Measurements from ENCODE around the gene SMAD6.

- no peak for TF ChIP-seq POLR2AphosphoS5 (IDR thresholded peaks at IDR 0.05; ENCODE audit: low read depth, low read length)
- no peak for TF ChIP-seq REST (IDR thresholded peaks at IDR 0.05; ENCODE audit: insufficient read depth in 1 of 2, low read depth in 2 of 2, low read length in 2 of 2)
- TF ChIP-seq TAF1 (IDR thresholded peaks at IDR 0.05; ENCODE audit: borderline replicate concordance, insufficient read depth, low read length), result no peak
- no peak for TF ChIP-seq SIN3A (IDR thresholded peaks at IDR 0.05; ENCODE audit: borderline replicate concordance, insufficient read depth, low read length)
- no peak for TF ChIP-seq FOXP2 (optimal IDR thresholded peaks at IDR 0.05; ENCODE audit: borderline replicate concordance, extremely low read depth, extremely low read length, insufficient read depth)
Measured at GRCh38 chr15:66743204-66743603, 41.2 kb downstream of the SMAD6 start.

Data from PFSK-1 (cell line).